ENCODE results near the gene ZNF793. TPM values are rescaled to one million over a fixed set of nuclear protein-coding genes. Genes with fewer than 3 reads are reported as not detected.

The ZNF793 gene
- total RNA-seq, 1 donor from 2014 or later = 1.8 TPM

GRCh38 chr19:37583340-37583739 is 76.6 kb downstream of the ZNF793 start:
- FAIRE-seq (no peak), DNase-seq (ENCODE audit: low read depth) (no peak)
- Histone ChIP-seq H3K4me3 (ENCODE audit: low read depth, low read length) (no peak overlapping the region), H3K36me3 (ENCODE audit: control insufficient read depth, insufficient read depth, low read length) (peaks cover 5% of the 10 kb centered on the region), H3K27me3 (ENCODE audit: control insufficient read depth, insufficient read depth, low read length) (no peaks in the 10 kb centered on the region)
- TF ChIP-seq, protein P1, sequence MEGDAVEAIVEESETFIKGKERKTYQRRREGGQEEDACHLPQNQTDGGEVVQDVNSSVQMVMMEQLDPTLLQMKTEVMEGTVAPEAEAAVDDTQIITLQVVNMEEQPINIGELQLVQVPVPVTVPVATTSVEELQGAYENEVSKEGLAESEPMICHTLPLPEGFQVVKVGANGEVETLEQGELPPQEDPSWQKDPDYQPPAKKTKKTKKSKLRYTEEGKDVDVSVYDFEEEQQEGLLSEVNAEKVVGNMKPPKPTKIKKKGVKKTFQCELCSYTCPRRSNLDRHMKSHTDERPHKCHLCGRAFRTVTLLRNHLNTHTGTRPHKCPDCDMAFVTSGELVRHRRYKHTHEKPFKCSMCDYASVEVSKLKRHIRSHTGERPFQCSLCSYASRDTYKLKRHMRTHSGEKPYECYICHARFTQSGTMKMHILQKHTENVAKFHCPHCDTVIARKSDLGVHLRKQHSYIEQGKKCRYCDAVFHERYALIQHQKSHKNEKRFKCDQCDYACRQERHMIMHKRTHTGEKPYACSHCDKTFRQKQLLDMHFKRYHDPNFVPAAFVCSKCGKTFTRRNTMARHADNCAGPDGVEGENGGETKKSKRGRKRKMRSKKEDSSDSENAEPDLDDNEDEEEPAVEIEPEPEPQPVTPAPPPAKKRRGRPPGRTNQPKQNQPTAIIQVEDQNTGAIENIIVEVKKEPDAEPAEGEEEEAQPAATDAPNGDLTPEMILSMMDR (IDR thresholded peaks at IDR 0.05; ENCODE audit: insufficient read depth, low read length, severe bottlenecking) = no peak

Other genes starting within 250 kb of the ZNF793 start
- 3.7 and 3.8 TPM in 2 replicates for gene ZNF527, start 135.8 kb upstream of the ZNF793 start, total RNA-seq
- 2.6 and 2.8 TPM in 2 replicates for gene ZNF569, start 39.5 kb upstream of the ZNF793 start, total RNA-seq
- 4.4 and 5.8 TPM in 2 replicates for gene ZNF570, start 37.6 kb upstream of the ZNF793 start, total RNA-seq
- 3.9 and 9.0 TPM in 2 replicates for gene ZNF571, start 87.9 kb downstream of the ZNF793 start, total RNA-seq
- under 0.01 and 0.13 TPM in 2 replicates for gene ZNF540, start 87.9 kb downstream of the ZNF793 start, total RNA-seq
- gene ZFP30, start 148.5 kb downstream of the ZNF793 start, total RNA-seq = 15.0 and 21.1 TPM in 2 replicates
- gene ZNF607, start 212.8 kb downstream of the ZNF793 start, total RNA-seq = 5.5 and 8.7 TPM in 2 replicates